MM.1S (cell line): ENCODE results near the gene PAPPA.

Source experiments
- DNase-seq: peaks from one replicate; pipeline ENCODE4 v3.0.0-alpha.2; 2015
- H2AFZ ChIP-seq: fragments of 300-600 bp; sonication (generic); 2 replicates; pipeline ENCODE4 v1.6.0; 2016; ENCODE audit warnings: antibody characterized with exemption, low read length
- H3F3A ChIP-seq: fragments of 300-600 bp; sonication (generic); 2 replicates; pipeline ENCODE4 v1.6.1; 2016; ENCODE audit warnings: mild to moderate bottlenecking, antibody characterized with exemption, low read length, moderate library complexity, mixed read lengths; ENCODE audit not compliant: insufficient read depth
- H3K27ac ChIP-seq: fragments of 300-600 bp; sonication (generic); 2 replicates; pipeline ENCODE4 v1.5.1; 2016; ENCODE audit warnings: mild to moderate bottlenecking, low read length
- H3K27me3 ChIP-seq: fragments of 300-600 bp; sonication (generic); replicated peaks from 2 replicates; pipeline ENCODE4 v1.6.0; 2016; ENCODE audit warnings: low read length; ENCODE audit not compliant: insufficient read depth
- H3K36me3 ChIP-seq: fragments of 300-600 bp; sonication (generic); replicated peaks from 2 replicates; pipeline ENCODE4 v1.6.1; 2016; ENCODE audit warnings: mild to moderate bottlenecking, low read length, mixed read lengths; ENCODE audit not compliant: insufficient read depth
- H3K4me1 ChIP-seq: fragments of 300-600 bp; sonication (generic); 2 replicates; pipeline ENCODE4 v1.6.1; 2016; ENCODE audit warnings: low read length, mixed read lengths
- H3K4me2 ChIP-seq: fragments of 300-600 bp; sonication (generic); 2 replicates; pipeline ENCODE4 v1.6.0; 2016; ENCODE audit warnings: low read depth, low read length
- H3K4me3 ChIP-seq: fragments of 300-600 bp; sonication (generic); 2 replicates; pipeline ENCODE4 v1.5.1; 2016; ENCODE audit warnings: low read length, mixed read lengths
- H3K79me2 ChIP-seq: fragments of 300-600 bp; sonication (generic); 2 replicates; pipeline ENCODE4 v1.6.1; 2016; ENCODE audit warnings: mixed run types, low read length, mixed read lengths
- H3K9ac ChIP-seq: fragments of 300-600 bp; sonication (generic); 2 replicates; pipeline ENCODE4 v1.6.1; 2016; ENCODE audit warnings: low read length, mixed read lengths
- H3K9me2 ChIP-seq: fragments of 300-600 bp; sonication (generic); replicated peaks from 2 replicates; pipeline ENCODE4 v1.6.1; 2016; ENCODE audit warnings: mild to moderate bottlenecking, low read length, mixed read lengths; ENCODE audit not compliant: insufficient read depth
- H3K9me3 ChIP-seq: fragments of 300-600 bp; sonication (generic); replicated peaks from 2 replicates; pipeline ENCODE4 v1.6.1; 2016; ENCODE audit warnings: mild to moderate bottlenecking, low read length, mixed read lengths; ENCODE audit not compliant: insufficient read depth
- H4K20me1 ChIP-seq: fragments of 300-600 bp; sonication (generic); 2 replicates; pipeline ENCODE4 v1.6.1; 2016; ENCODE audit warnings: mild to moderate bottlenecking, low read length, moderate library complexity, mixed read lengths; ENCODE audit not compliant: insufficient read depth
- EZH2 ChIP-seq: fragments of 300-600 bp; sonication (generic); optimal IDR thresholded peaks from 2 replicates; pipeline ENCODE3; 2017; ENCODE audit warnings: low read depth, mild to moderate bottlenecking, antibody characterized with exemption, low read length, mixed read lengths
- EZH2phosphoT487 ChIP-seq: fragments of 300-600 bp; sonication (generic); IDR thresholded peaks from 2 replicates; pipeline ENCODE4 v1.6.1; 2018; ENCODE audit warnings: antibody characterized with exemption, low read length
- TF ChIP-seq, protein P1 (sequence below): fragments of 300-600 bp; sonication (generic); IDR thresholded peaks from 2 replicates; pipeline ENCODE4 v1.5.1; 2016; ENCODE audit warnings: antibody characterized with exemption, low read length, mixed read lengths

PAPPA gene

DNA sequence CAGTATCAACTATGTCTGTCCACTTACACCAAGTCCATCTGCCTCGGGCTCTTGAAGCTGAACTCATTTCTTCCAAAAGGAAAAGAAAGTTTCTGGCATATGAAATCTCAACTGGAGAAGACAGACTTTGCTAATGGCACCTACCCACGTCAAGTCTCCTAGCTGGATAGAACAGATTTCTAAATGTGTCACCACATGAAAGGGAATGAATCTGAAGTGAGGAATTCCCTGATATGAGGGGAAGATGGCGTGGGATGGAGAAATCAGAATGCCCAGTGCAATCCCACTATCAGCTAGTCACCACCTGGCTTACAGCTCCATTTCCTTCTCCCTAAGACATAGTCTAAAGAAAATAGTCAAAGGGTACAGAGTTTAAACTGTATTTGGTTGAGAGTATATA, 144.7 kb downstream of the PAPPA start:
- H3K9me3 ChIP-seq = no peaks in the 10 kb centered on the region
- H3K27me3 ChIP-seq = no peaks in the 10 kb centered on the region

DNA sequence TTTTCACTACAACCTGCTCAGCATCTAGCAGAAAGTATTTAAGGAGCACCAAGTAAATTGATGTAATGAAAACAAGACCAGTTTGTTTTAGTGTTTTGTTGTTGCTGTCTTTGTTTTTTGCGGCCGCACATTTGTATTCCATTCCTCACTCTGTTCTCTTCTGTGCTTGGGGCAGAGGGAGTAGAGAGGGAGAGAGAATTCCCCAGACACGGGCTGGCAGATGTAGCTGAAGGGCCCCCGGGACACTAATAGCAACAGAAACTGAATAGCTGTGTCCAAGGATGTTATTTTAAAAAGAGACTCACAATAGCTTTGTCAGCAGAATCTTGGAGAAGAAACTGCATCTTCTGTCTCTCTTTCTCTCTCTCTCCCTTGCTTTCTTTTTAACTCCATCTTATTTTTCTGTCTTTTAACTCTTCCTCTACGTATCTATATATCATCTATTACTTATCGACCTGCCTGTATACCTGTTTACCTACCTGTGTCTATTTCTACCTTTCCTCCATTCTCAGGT, 145.3 kb downstream of the PAPPA start:
- Histone ChIP-seq H3K36me3 (no peaks in the 10 kb centered on the region), H3K27ac (peak overlapping the region; percentile 40; the same call in 1 of the 2 replicates)
- peak; percentile 31 for DNase-seq

More for the DNA sequence above, 144.7 kb downstream of the PAPPA start:
- TF ChIP-seq EZH2 (no peak), EZH2phosphoT487 (no peak)
- TF ChIP-seq, protein P1, sequence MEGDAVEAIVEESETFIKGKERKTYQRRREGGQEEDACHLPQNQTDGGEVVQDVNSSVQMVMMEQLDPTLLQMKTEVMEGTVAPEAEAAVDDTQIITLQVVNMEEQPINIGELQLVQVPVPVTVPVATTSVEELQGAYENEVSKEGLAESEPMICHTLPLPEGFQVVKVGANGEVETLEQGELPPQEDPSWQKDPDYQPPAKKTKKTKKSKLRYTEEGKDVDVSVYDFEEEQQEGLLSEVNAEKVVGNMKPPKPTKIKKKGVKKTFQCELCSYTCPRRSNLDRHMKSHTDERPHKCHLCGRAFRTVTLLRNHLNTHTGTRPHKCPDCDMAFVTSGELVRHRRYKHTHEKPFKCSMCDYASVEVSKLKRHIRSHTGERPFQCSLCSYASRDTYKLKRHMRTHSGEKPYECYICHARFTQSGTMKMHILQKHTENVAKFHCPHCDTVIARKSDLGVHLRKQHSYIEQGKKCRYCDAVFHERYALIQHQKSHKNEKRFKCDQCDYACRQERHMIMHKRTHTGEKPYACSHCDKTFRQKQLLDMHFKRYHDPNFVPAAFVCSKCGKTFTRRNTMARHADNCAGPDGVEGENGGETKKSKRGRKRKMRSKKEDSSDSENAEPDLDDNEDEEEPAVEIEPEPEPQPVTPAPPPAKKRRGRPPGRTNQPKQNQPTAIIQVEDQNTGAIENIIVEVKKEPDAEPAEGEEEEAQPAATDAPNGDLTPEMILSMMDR = no peak
- 0 out of 2 replicates have a peak, but pooled peaks cover 4% of the 10 kb centered on the region for H3F3A ChIP-seq
- no peaks in the 10 kb centered on the region for H3K9me2 ChIP-seq
- H3K9ac ChIP-seq = no peak overlapping the region
- H3K4me1 ChIP-seq = peaks cover 38% of the 10 kb centered on the region
- no peak overlapping the region for H3K4me3 ChIP-seq
- H3K4me2 ChIP-seq = no peak overlapping the region; the same call in 1 of the 2 replicates
- no peak overlapping the region for H2AFZ ChIP-seq
- H3K79me2 ChIP-seq = no peaks in the 10 kb centered on the region
- no peaks in the 10 kb centered on the region for H3K36me3 ChIP-seq
- DNase-seq = no peak
- H3K27ac ChIP-seq = no peak overlapping the region; the same call in 1 of the 2 replicates
- H4K20me1 ChIP-seq = no peaks in the 10 kb centered on the region

DNA sequence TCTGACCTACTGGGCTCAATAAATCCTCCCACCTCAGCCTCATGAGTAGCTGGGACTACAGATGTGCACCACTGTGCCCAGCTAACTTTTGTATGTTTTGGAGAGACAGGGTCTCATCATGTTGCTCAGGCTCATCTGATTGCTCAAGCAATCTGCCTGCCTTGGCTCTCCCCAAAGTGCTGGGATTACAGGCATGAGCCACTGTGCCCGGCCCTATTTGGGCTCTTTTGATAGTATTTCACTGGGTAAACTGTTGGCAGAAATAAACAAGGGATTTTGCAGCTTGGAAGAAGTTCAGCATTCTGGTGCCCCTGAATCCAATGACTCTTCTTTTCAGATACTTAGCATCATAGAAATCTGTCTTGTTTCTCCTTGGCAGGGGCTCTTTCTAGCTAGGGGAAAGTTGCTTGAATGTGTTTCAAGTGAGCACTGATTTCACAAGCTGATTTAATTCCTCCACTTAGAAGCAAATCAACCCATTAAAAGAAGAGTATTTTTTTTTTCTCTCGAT, 146.8 kb downstream of the PAPPA start:
- no peak overlapping the region for H3K4me3 ChIP-seq
- no peak overlapping the region for H3K27ac ChIP-seq
- no peaks in the 10 kb centered on the region for H3K27me3 ChIP-seq
- H3K4me1 ChIP-seq = peaks cover 29% of the 10 kb centered on the region
- no peaks in the 10 kb centered on the region for H3K9me3 ChIP-seq
- no peak for TF ChIP-seq EZH2
- TF ChIP-seq, protein P1 = no peak
- no peak for TF ChIP-seq EZH2phosphoT487
- no peak overlapping the region for H2AFZ ChIP-seq
- H3K9ac ChIP-seq = no peak overlapping the region
- no peak overlapping the region for H3K4me2 ChIP-seq
- DNase-seq = no peak
- 0 out of 2 replicates have a peak, but pooled peaks cover 4% of the 10 kb centered on the region for H3F3A ChIP-seq
- H4K20me1 ChIP-seq = no peaks in the 10 kb centered on the region
- H3K36me3 ChIP-seq = no peaks in the 10 kb centered on the region
- H3K9me2 ChIP-seq = no peaks in the 10 kb centered on the region
- H3K79me2 ChIP-seq = no peaks in the 10 kb centered on the region

More for the DNA sequence above, 145.3 kb downstream of the PAPPA start:
- Histone ChIP-seq H3K9me2 (no peaks in the 10 kb centered on the region), H3K9me3 (no peaks in the 10 kb centered on the region), H4K20me1 (no peaks in the 10 kb centered on the region), H3F3A (0 out of 2 replicates have a peak, but pooled peaks cover 4% of the 10 kb centered on the region), H3K27me3 (no peaks in the 10 kb centered on the region), H3K79me2 (no peaks in the 10 kb centered on the region), H3K4me2 (peak overlapping the region; percentile 42; the same call in 1 of the 2 replicates), H3K4me1 (peaks cover 37% of the 10 kb centered on the region), H3K4me3 (peak overlapping the region; percentile 23; the same call in 1 of the 2 replicates), H2AFZ (peak overlapping the region; percentile 28), H3K9ac (no peak overlapping the region; the same call in 1 of the 2 replicates)
- TF ChIP-seq EZH2phosphoT487 (no peak), EZH2 (no peak)
- TF ChIP-seq, protein P1 = no peak
